HepG2 (cell line): ENCODE results near the gene PSEN2. TPM values are rescaled to one million over a fixed set of nuclear protein-coding genes. Genes with fewer than 3 reads are reported as not detected.

Source experiments
- GMEB2 ChIP-seq: IDR thresholded peaks from 2 replicates; pipeline ENCODE4 v1.6.1; 2016; ENCODE audit warnings: missing biosample characterization, missing genetic modification reagents, low read depth
- ISX ChIP-seq: sonication (generic); formaldehyde crosslinking; conservative IDR thresholded peaks from 2 replicates; pipeline ENCODE4 v1.5.0; 2020; ENCODE audit warnings: missing genetic modification reagents
- MTERF4 ChIP-seq: sonication (generic); formaldehyde crosslinking; IDR thresholded peaks from 2 replicates; pipeline ENCODE4 v1.8.0; 2023; ENCODE audit warnings: mild to moderate bottlenecking, missing genetic modification reagents
- NCOA5 ChIP-seq: sonication (generic); formaldehyde crosslinking; IDR thresholded peaks from 2 replicates; pipeline ENCODE4 v1.4.0; 2020; ENCODE audit warnings: missing genetic modification reagents
- NONO ChIP-seq, 2 experiments: fragments of 450-650 bp in 1 of 2; sonication (generic) in 1 of 2; formaldehyde crosslinking in 1 of 2; IDR thresholded peaks in 1 of 2; conservative IDR thresholded peaks in 1 of 2; 2 replicates each; pipeline versions ENCODE4 v1.6.1 to v1.8.0; 2017 to 2022; ENCODE audit warnings: mild to moderate bottlenecking in 1 of 2, missing genetic modification reagents in 1 of 2, moderate library complexity in 1 of 2
- NR2F6 ChIP-seq, 2 experiments: IDR thresholded peaks; 2 replicates each; pipeline ENCODE4 v1.6.1; 2016; ENCODE audit warnings: antibody characterized with exemption in 1 of 2, mild to moderate bottlenecking in 1 of 2
- NRL ChIP-seq: sonication (generic); formaldehyde crosslinking; IDR thresholded peaks from 2 replicates; pipeline ENCODE4 v1.5.0; 2020; ENCODE audit warnings: missing genetic modification reagents, mild to moderate bottlenecking, moderate library complexity, borderline replicate concordance
- PCBP2 ChIP-seq: fragments of 200-400 bp; formaldehyde crosslinking; optimal IDR thresholded peaks from 2 replicates; pipeline ENCODE3; 2018; ENCODE audit warnings: low read length, low read depth; ENCODE audit not compliant: poor library complexity, severe bottlenecking
- PHB2 ChIP-seq: fragments of 450-650 bp; IDR thresholded peaks from 2 replicates; pipeline ENCODE4 v1.6.1; 2018; ENCODE audit not compliant: partially characterized antibody
- PITX1 ChIP-seq: sonication (generic); formaldehyde crosslinking; IDR thresholded peaks from 2 replicates; pipeline ENCODE4 v1.5.1; 2020; ENCODE audit warnings: mild to moderate bottlenecking, missing genetic modification reagents
- POLR2A ChIP-seq, 2 experiments: IDR thresholded peaks; 2 replicates each; pipeline ENCODE4 v1.6.1; 2011; ENCODE audit warnings: low read depth in 2 of 2, low read length in 2 of 2, mild to moderate bottlenecking in 1 of 2, moderate library complexity in 1 of 2; ENCODE audit not compliant: insufficient read depth in 1 of 2
- PRDM4 ChIP-seq: sonication (generic); formaldehyde crosslinking; IDR thresholded peaks from 2 replicates; pipeline ENCODE4 v1.9.0; 2021; ENCODE audit warnings: missing genetic modification reagents, borderline replicate concordance
- ZNF10 ChIP-seq: sonication (generic); formaldehyde crosslinking; IDR thresholded peaks from 2 replicates; pipeline ENCODE4 v1.4.0; 2020; ENCODE audit warnings: mild to moderate bottlenecking, low read depth, missing genetic modification reagents, borderline replicate concordance
- ZNF460 ChIP-seq: sonication (generic); formaldehyde crosslinking; IDR thresholded peaks from 2 replicates; pipeline ENCODE4 v1.5.1; 2020; ENCODE audit warnings: missing genetic modification reagents, mild to moderate bottlenecking, borderline replicate concordance
- ZNF589 ChIP-seq: sonication (generic); formaldehyde crosslinking; conservative IDR thresholded peaks from 2 replicates; pipeline ENCODE4 v1.8.0; 2022; ENCODE audit warnings: mild to moderate bottlenecking, moderate library complexity, missing genetic modification reagents
- ZNF687 ChIP-seq: sonication (generic); formaldehyde crosslinking; IDR thresholded peaks from 2 replicates; pipeline ENCODE4 v1.5.1; 2020; ENCODE audit warnings: mild to moderate bottlenecking, missing genetic modification reagents, moderate library complexity
- ZNF780A ChIP-seq: sonication (generic); formaldehyde crosslinking; IDR thresholded peaks from 2 replicates; pipeline ENCODE4 v1.8.0; 2022; ENCODE audit warnings: mild to moderate bottlenecking, missing genetic modification reagents, moderate library complexity
- polyA plus RNA-seq, 8 experiments: library from polyadenylated mRNA; depleted of rRNA in 3 of 8; stranded (reverse) in 7 of 8; unstranded in 1 of 8; fragments of >200 nt; fragmentation: Illumina TruSeq in 4 of 8; extraction: Trizol in 4 of 8; gene quantifications; 2 replicates each; pipeline versions ENCODE4 v1.2.1 to v1.2.3, GENCODE V29; 2011 to 2016; ENCODE audit warnings: low read depth in 4 of 8, missing spikeins in 1 of 8, mixed read lengths in 1 of 8; ENCODE audit not compliant: insufficient read depth in 1 of 8
- total RNA-seq, 5 experiments: library from RNA; depleted of rRNA; stranded (reverse); fragments of >200 nt; fragmentation: Illumina TruSeq; extraction: Trizol; gene quantifications; 2 replicates each; pipeline ENCODE4 v1.2.3, GENCODE V29; 2016; ENCODE audit warnings: low read depth in 1 of 5

PSEN2 gene
- total and polyA plus RNA-seq, 2 of the 13 experiments (the other 11 are each of a cell fraction or from before 2014, with no cell fraction given): 5.9 to 13.1 TPM

- 0 out of 2 replicates have a peak, but pooled peaks have one; percentile 46 for TF ChIP-seq MTERF4 (CRISPR knock-in tag)
- TF ChIP-seq NONO (IDR thresholded peaks at IDR 0.05): no peak
- TF ChIP-seq NONO (CRISPR knock-in tag; conservative IDR thresholded peaks at IDR 0.05): peak; percentile 66; the same call in 1 of the 2 replicates
- peak; percentile 62; the same call in 1 of the 2 replicates for TF ChIP-seq ZNF589
- TF ChIP-seq GMEB2 (CRISPR knock-in tag): no peak
- no peak for TF ChIP-seq NCOA5 (CRISPR knock-in tag)
- no peak for TF ChIP-seq PCBP2
- TF ChIP-seq ZNF10 (CRISPR knock-in tag): no peak
- no peak for TF ChIP-seq PRDM4 (CRISPR knock-in tag)
- no peak for TF ChIP-seq NR2F6 (IDR thresholded peaks at IDR 0.05)
- TF ChIP-seq NR2F6 (CRISPR knock-in tag; IDR thresholded peaks at IDR 0.05): peak; percentile 24; the same call in 1 of the 2 replicates
- no peak for TF ChIP-seq ZNF460 (CRISPR knock-in tag)
- no peak for TF ChIP-seq PHB2
- no peak for TF ChIP-seq ZNF780A (CRISPR knock-in tag)
- TF ChIP-seq ZNF687: peak; percentile 95
- TF ChIP-seq NRL (CRISPR knock-in tag): 0 out of 2 replicates have a peak, but pooled peaks have one; percentile 58
- TF ChIP-seq POLR2A (IDR thresholded peaks at IDR 0.05; ENCODE audit: insufficient read depth in 1 of 2, low read depth in 2 of 2, low read length in 2 of 2): peak in 1 of 2 experiments; percentile 37; a peak in 2 of 4 replicates
- TF ChIP-seq PITX1 (CRISPR knock-in tag): peak; percentile 68; the same call in 1 of the 2 replicates
- no peak for TF ChIP-seq ISX (CRISPR knock-in tag)
Measured at GRCh38 chr1:226945106-226945857, 74.9 kb downstream of the PSEN2 start (continued).
